DND-41 (cell line): ENCODE results near the gene LLPH.

Source experiments
- CTCF ChIP-seq: IDR thresholded peaks from 2 replicates; pipeline ENCODE4 v1.5.1; 2012; ENCODE audit warnings: borderline replicate concordance, low read length, moderate library complexity, mild to moderate bottlenecking; ENCODE audit not compliant: poor library complexity, severe bottlenecking; ENCODE audit errors: extremely low read depth
- EZH2 ChIP-seq: IDR thresholded peaks from 3 replicates; pipeline ENCODE4 v1.6.1; 2012; ENCODE audit warnings: borderline replicate concordance, low read depth, mild to moderate bottlenecking, moderate library complexity, low read length, inconsistent platforms; ENCODE audit not compliant: severe bottlenecking

GRCh38 chr12:66119870-66120241 lies 10.7 kb downstream of the LLPH start:
- TF ChIP-seq CTCF (no peak), EZH2 (no peak)
